SU-DHL-6 (cell line): ENCODE results near the gene SERPINB6.

Experiments used
- H2AFZ ChIP-seq: fragments of 200-600 bp; sonication (generic); 2 replicates; pipeline ENCODE4 v1.6.1; 2014; ENCODE audit warnings: low read depth, mild to moderate bottlenecking, moderate library complexity, mixed read lengths, antibody characterized with exemption, low read length; ENCODE audit not compliant: severe bottlenecking
- H3F3A ChIP-seq: fragments of 200-600 bp; shearing (Covaris generic); 2 replicates; pipeline ENCODE4 v1.6.0; 2016; ENCODE audit warnings: antibody characterized with exemption, mild to moderate bottlenecking; ENCODE audit not compliant: insufficient read depth
- H3K27ac ChIP-seq: fragments of 200-600 bp; sonication (generic); 2 replicates; pipeline ENCODE4 v1.5.1; 2016; ENCODE audit warnings: low read depth, mild to moderate bottlenecking, low read length, moderate library complexity, mixed read lengths
- H3K27me3 ChIP-seq: fragments of 200-600 bp; sonication (generic), shearing (Covaris generic); 2 replicates; pipeline ENCODE4 v1.6.0; 2014; ENCODE audit warnings: mild to moderate bottlenecking, low read length
- H3K36me3 ChIP-seq: fragments of 200-600 bp; sonication (generic); 2 replicates; pipeline ENCODE4 v1.6.1; 2014; ENCODE audit warnings: mild to moderate bottlenecking, low read length, mixed read lengths
- H3K4me2 ChIP-seq: fragments of 300-600, 200-600 bp; shearing (Covaris generic), sonication (generic); 2 replicates; pipeline ENCODE4 v1.6.0; 2014; ENCODE audit warnings: low read length, low read depth, mild to moderate bottlenecking; ENCODE audit not compliant: poor library complexity, severe bottlenecking
- H3K4me3 ChIP-seq: fragments of 200-600 bp; sonication (generic); 2 replicates; pipeline ENCODE4 v1.5.1; 2014; ENCODE audit warnings: antibody characterized with exemption, low read length, mild to moderate bottlenecking, mixed read lengths; ENCODE audit not compliant: insufficient read depth, poor library complexity, severe bottlenecking
- H3K79me2 ChIP-seq: fragments of 200-600 bp; sonication (generic); 2 replicates; pipeline ENCODE4 v1.6.1; 2014; ENCODE audit warnings: mild to moderate bottlenecking, low read length, moderate library complexity; ENCODE audit not compliant: insufficient read depth
- H3K9ac ChIP-seq: fragments of 200-600 bp; sonication (generic); 2 replicates; pipeline ENCODE4 v1.7.0; 2014; ENCODE audit warnings: mild to moderate bottlenecking, low read length
- H3K9me2 ChIP-seq: fragments of 200-600 bp; sonication (generic); replicated peaks from 2 replicates; pipeline ENCODE4 v1.6.1; 2014; ENCODE audit warnings: low read length; ENCODE audit not compliant: insufficient read depth
- H3K9me3 ChIP-seq: fragments of 200-600 bp; sonication (generic); 2 replicates; pipeline ENCODE4 v1.6.1; 2014; ENCODE audit warnings: low read length, mixed read lengths; ENCODE audit not compliant: insufficient read depth
- H4K20me1 ChIP-seq: fragments of 200-600 bp; sonication (generic); 2 replicates; pipeline ENCODE4 v1.6.1; 2014; ENCODE audit warnings: low read depth, mild to moderate bottlenecking, antibody characterized with exemption, low read length, moderate library complexity, mixed read lengths
- CTCF ChIP-seq: fragments of 200-600 bp; sonication (generic); IDR thresholded peaks from one replicate; pipeline ENCODE4 v1.5.1; 2017; ENCODE audit warnings: antibody characterized with exemption, mild to moderate bottlenecking, low read length, moderate library complexity; ENCODE audit not compliant: insufficient read depth, poor library complexity, severe bottlenecking
- EZH2phosphoT487 ChIP-seq: fragments of 200-600 bp; sonication (generic), shearing (Covaris generic); conservative IDR thresholded peaks from 2 replicates; pipeline ENCODE4 v1.6.1; 2018; ENCODE audit warnings: mild to moderate bottlenecking, antibody characterized with exemption, low read length, moderate library complexity, mixed read lengths

The SERPINB6 gene

GRCh38 chr6:2963756-2964155, 7.6 kb downstream of the SERPINB6 start:
- no peaks in the 10 kb centered on the region for H3K79me2 ChIP-seq
- TF ChIP-seq CTCF (no peak), EZH2phosphoT487 (no peak)
- H3K27ac ChIP-seq = no peak overlapping the region
- no peaks in the 10 kb centered on the region for H3K36me3 ChIP-seq
- no peak overlapping the region for H2AFZ ChIP-seq
- no peak overlapping the region for H3K9ac ChIP-seq
- no peak overlapping the region for H3K4me2 ChIP-seq
- H3F3A ChIP-seq = no peaks in the 10 kb centered on the region
- H3K4me3 ChIP-seq = no peak overlapping the region
- no peaks in the 10 kb centered on the region for H3K9me2 ChIP-seq
- no peaks in the 10 kb centered on the region for H4K20me1 ChIP-seq
- no peaks in the 10 kb centered on the region for H3K9me3 ChIP-seq
- no peaks in the 10 kb centered on the region for H3K27me3 ChIP-seq

- H3K79me2 ChIP-seq = no peaks in the 10 kb centered on the region
- no peaks in the 10 kb centered on the region for H3K9me2 ChIP-seq
- no peaks in the 10 kb centered on the region for H3K36me3 ChIP-seq
- H2AFZ ChIP-seq = no peak overlapping the region
- no peak overlapping the region for H3K4me2 ChIP-seq
- no peaks in the 10 kb centered on the region for H3F3A ChIP-seq
- TF ChIP-seq EZH2phosphoT487 (no peak), CTCF (no peak)
- H3K9ac ChIP-seq = no peak overlapping the region
- H3K27ac ChIP-seq = no peak overlapping the region
- no peaks in the 10 kb centered on the region for H3K27me3 ChIP-seq
- H3K4me3 ChIP-seq = no peak overlapping the region
- H4K20me1 ChIP-seq = no peaks in the 10 kb centered on the region
- H3K9me3 ChIP-seq = no peaks in the 10 kb centered on the region
These were observed 8.7 kb downstream of the SERPINB6 start for GRCh38 chr6:2962636-2963035.

GRCh38 chr6:2962004-2962403, 9.4 kb downstream of the SERPINB6 start:
- Histone ChIP-seq H3K9me3 (no peaks in the 10 kb centered on the region), H2AFZ (no peak overlapping the region), H3K36me3 (no peaks in the 10 kb centered on the region), H3K79me2 (no peaks in the 10 kb centered on the region), H4K20me1 (no peaks in the 10 kb centered on the region), H3K4me3 (no peak overlapping the region), H3F3A (no peaks in the 10 kb centered on the region), H3K9ac (no peak overlapping the region), H3K4me2 (no peak overlapping the region), H3K27ac (no peak overlapping the region), H3K27me3 (no peaks in the 10 kb centered on the region), H3K9me2 (no peaks in the 10 kb centered on the region)
- TF ChIP-seq CTCF (no peak), EZH2phosphoT487 (no peak)
